Measurements from ENCODE around the gene SLC26A1. TPM values are rescaled to one million over a fixed set of nuclear protein-coding genes. Genes with fewer than 3 reads are reported as not detected.

The SLC26A1 gene
- total and polyA plus RNA-seq, 2 donors (not counting 3 experiments of a cell fraction or from before 2014, with no cell fraction given), result 0.10 TPM; not detected in 1

DNA sequence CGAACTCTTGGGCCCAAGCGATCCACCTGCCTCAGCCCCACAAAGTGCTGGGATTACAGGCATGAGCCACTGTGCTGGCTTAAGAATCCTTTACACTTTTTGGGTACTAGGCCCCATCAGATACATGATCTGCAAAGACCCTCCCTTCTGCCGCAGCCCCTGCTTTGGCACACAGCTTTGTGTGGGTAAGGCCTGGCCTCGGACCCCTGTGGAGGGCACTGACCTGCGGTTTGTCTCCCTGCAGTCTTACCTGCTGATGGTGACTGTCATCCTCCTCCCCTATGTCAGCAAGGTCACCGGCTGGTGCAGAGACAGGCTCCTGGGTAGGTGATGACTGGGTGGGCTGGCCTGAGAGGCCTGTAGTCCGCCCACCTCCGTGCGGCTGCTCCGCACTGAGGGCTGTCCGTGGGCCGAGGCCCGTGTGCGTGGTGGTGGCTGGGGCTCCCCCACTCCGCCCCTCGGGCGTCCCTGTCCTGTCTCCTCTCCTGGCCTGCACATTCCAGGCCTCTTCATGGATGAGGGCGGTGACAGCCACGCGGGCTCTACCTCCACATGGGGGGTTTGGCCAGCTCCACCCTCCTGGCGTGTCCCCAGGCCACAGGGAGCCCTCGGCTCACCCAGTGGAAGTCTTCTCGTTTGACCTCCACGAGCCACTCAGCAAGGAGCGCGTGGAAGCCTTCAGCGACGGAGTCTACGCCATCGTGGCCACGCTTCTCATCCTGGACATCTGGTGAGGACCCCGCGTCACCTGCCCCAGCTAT, 37.9 kb downstream of the SLC26A1 start:
- Histone ChIP-seq H3K79me2 (ENCODE audit: control insufficient read depth, insufficient read depth, low read length) (no peaks in the 10 kb centered on the region), H3K27ac (ENCODE audit: insufficient read depth, low read depth, low read length) (no peak overlapping the region), H3K4me3 (replicated peaks in 1 of 3; ENCODE audit: insufficient read depth in 1 of 3, low read depth in 1 of 3, low read length in 3 of 3) (no peak overlapping the region), H3K4me1 (ENCODE audit: control insufficient read depth, extremely low read depth, insufficient read depth, low read length) (no peaks in the 10 kb centered on the region), H3K9me3 (replicated peaks; ENCODE audit: control insufficient read depth, insufficient read depth, low read length) (no peaks in the 10 kb centered on the region), H3K9ac (replicated peaks; ENCODE audit: extremely low read depth, insufficient read depth, low read length) (no peak overlapping the region), H3K9me1 (replicated peaks; ENCODE audit: control insufficient read depth, extremely low read depth, insufficient read depth, low read length) (no peaks in the 10 kb centered on the region), H3K36me3 (ENCODE audit: control insufficient read depth in 2 of 2, extremely low read depth in 1 of 2, insufficient read depth in 2 of 2, low read length in 2 of 2) (peaks cover 0 to 5% of the 10 kb centered on the region in 2 experiments), H3K27me3 (ENCODE audit: control insufficient read depth in 2 of 2, insufficient read depth in 2 of 2, low read length in 2 of 2) (no peaks in the 10 kb centered on the region), H2AFZ (ENCODE audit: low read depth, low read length) (no peak overlapping the region), H4K20me1 (replicated peaks; ENCODE audit: control insufficient read depth, extremely low read depth, insufficient read depth, low read length) (no peaks in the 10 kb centered on the region), H3K4me2 (ENCODE audit: insufficient read depth, low read length) (no peak overlapping the region)
- no TSS peak for BruUV-seq (replicated peaks)
- intact Hi-C loops (cut with micrococcal nuclease), result no loop called here
- TF ChIP-seq POLR2AphosphoS5 (IDR thresholded peaks at IDR 0.05; ENCODE audit: insufficient read depth, low read depth, low read length) (no peak), EZH2 (IDR thresholded peaks at IDR 0.05; ENCODE audit: borderline replicate concordance, low read depth, low read length, severe bottlenecking) (no peak), MYC (IDR thresholded peaks at IDR 0.05; ENCODE audit: low read depth, low read length) (no peak), POLR2A (IDR thresholded peaks at IDR 0.05; ENCODE audit: low read depth, low read length) (no peak), FOS (IDR thresholded peaks at IDR 0.05; ENCODE audit: borderline replicate concordance, insufficient read depth, low read length) (no peak)
- TF ChIP-seq, protein P1, sequence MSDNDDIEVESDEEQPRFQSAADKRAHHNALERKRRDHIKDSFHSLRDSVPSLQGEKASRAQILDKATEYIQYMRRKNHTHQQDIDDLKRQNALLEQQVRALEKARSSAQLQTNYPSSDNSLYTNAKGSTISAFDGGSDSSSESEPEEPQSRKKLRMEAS (IDR thresholded peaks at IDR 0.05; ENCODE audit: insufficient read depth, insufficient read length), result no peak
- FAIRE-seq (no peak), DNase-seq (ENCODE audit: low read depth, low spot score) (no peak)
- dilution Hi-C loops (cut with MboI; ENCODE audit: extremely low pct_ligation_motif_present, low sequenced_read_pairs), result no loop called here
- ChIA-PET CTCF (no interaction called here), POLR2A (no interaction called here)

Measured in endothelial cell of umbilical vein (primary cell).